Ramos (cell line): ENCODE results near the gene NEK6.

Source experiments
- in situ Hi-C: fragments of 300-500 bp; cut with MboI; formaldehyde crosslinking; loops from one replicate; pipeline ENCODE4 v1.14.3; 2022; ENCODE audit warnings: low sequenced_read_pairs; ENCODE audit not compliant: unreplicated experiment

The NEK6 gene

DNA sequence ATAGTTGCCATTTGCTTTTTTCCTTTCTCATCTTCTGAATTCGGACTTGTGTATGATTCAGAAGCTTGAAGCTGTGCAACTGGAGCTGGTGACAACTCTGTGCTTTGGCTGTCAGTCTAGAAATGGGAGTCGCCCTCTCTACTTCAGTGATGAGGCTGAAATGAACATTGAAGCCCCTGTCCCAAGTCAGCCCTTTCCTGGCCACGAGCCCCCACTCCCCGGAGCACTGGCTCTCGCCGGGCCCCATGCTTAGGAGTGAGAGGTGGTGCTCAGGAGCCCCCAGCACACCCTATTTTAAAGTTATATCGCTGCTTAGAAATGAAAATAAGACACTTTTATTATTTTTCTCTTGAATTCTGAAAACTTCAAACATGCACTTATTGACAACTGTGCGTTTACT, 91.5 kb downstream of the NEK6 start:
- in situ Hi-C loops = no loop called here

DNA sequence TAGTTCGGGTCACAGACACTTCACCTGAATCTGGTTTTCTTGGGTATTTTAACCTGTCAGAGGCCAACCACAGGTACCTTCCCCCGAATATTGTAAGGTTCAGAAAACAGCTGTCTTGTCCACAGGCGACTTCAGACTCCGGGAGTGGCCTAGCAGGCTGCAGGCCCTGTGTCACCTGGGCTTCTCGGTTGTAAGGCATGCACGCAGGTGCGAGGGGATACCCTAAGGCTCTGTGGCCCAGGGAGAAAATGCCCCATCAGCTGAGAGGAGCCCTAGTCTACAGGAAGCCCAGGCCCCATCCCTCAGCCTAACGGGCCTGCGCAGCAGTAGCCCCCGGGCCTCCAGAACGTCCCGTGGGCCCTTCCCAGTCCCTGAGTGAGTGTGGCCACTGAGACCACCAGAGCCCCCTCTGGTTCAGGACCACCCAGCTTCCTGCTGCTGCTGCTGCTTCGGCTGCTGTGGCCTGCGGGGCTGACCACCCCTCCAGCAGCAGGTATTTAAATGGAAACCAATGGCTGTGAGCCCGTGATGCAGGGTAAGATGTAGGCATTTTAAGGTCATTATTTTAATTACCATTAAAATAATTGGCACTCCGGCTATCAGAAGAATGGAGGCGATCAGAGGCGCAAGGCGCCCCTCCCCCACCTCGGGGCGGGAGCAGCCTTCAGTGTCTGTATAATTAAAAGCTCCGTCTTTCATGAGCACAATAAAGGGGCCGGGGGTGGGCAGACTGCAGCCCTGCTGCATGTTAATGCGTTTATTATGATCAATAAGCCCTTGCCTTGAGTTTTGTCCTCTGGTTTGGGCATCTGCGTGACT, 92.1 kb downstream of the NEK6 start:
- in situ Hi-C loops = no loop called here

DNA sequence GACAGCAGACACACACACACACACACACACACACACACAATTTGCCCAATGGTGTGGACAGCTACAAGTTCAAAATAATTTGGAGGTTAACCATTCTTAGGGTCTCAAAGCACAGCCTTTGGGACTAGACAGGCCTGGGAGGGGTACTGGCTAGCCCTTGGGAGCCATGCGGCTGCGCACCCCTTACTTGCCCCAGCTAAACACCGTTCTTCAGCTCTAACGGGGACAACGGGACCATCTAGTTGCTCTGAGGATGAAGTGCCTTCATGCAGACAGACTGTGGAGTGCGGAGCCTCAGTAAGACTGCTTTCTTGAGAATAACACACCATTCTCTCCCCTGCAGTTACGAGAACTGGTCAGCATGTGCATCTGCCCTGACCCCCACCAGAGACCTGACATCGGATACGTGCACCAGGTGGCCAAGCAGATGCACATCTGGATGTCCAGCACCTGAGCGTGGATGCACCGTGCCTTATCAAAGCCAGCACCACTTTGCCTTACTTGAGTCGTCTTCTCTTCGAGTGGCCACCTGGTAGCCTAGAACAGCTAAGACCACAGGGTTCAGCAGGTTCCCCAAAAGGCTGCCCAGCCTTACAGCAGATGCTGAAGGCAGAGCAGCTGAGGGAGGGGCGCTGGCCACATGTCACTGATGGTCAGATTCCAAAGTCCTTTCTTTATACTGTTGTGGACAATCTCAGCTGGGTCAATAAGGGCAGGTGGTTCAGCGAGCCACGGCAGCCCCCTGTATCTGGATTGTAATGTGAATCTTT, 92.9 kb downstream of the NEK6 start:
- in situ Hi-C loops = no loop called here

DNA sequence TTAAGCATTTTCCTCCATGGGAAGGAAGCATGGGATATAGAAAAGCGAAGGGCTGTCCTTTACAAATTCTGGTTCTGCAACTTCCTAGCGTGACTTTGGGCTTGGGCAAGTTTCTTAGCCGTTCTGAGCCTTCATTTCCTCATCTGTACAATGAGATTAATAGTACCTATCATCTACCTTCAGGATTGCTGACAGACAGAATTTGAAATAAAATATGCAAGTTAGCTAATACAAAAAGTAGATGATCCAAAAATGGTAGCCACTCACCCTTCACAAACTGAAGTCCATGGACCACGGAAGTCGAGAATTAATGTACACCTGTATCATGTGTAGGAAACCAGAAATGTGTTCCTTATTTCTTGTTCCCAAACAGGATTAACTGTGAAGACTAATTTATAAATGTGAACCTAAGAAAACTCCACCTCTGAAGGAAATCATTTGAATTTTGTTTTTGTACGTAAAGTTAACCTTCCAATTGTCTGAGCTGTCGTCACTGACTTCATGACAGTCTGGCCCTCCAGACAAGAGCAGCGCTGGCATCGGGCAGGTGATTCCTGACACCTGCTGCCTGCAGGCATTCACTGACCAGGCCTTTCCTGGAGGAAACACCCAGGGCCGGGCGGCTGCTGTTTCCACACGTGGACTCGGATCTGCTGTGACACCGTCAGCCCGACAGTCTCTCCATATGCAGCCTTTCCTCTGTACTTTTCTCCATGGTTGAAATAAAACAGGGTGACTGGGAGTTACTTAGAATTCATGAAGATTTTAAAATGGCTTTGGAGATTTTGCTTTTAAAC, 94.1 kb downstream of the NEK6 start:
- in situ Hi-C loops = no loop called here

DNA sequence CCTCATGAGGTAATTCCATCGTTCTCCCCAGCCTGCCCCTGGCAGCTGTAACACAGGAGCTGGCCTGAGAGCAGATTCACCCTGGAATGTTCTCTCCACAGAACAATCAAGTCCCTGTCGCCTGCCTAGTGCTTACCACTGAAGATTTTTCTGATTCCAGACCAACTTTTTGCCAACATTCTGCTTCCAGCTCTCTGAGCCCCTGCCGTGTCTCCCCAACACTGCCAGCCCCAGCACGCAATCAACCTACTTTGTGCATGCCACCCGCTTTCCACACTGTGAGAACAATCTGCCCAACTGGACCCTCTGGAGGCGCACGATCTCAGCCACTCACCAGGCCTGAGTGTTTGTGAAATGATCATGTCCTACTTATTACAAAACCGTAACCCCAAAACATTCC, 94.9 kb downstream of the NEK6 start:
- in situ Hi-C loops = no loop called here

DNA sequence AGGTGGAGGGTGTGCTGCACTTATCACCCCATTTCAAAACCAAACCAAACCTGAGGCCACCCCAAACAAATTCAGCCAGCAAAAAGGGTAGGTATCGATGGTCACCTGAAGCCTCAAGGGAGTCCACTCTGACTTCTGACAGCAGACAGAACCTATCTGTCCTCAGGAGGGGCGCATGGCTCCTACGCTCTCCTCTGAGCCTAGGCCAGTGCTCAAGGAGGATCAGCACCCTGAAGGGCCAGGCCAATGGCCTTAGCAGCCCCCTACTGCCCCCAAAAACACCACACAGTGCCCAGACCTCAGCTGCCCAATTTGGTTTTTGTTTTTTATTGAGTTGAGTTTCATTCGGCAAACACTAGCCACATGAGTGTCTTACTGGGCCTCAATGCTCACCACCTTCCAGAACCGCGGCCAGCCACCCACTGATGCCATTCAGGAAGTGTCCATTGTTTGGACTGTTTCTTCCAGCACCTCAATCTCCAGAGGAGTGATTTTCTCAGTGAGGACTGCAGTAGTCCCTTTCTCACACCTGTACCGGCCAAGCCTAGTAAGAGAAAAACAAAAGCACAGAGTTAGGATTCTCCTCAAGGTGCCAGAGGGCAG, 95.5 kb downstream of the NEK6 start:
- in situ Hi-C loops = no loop called here

DNA sequence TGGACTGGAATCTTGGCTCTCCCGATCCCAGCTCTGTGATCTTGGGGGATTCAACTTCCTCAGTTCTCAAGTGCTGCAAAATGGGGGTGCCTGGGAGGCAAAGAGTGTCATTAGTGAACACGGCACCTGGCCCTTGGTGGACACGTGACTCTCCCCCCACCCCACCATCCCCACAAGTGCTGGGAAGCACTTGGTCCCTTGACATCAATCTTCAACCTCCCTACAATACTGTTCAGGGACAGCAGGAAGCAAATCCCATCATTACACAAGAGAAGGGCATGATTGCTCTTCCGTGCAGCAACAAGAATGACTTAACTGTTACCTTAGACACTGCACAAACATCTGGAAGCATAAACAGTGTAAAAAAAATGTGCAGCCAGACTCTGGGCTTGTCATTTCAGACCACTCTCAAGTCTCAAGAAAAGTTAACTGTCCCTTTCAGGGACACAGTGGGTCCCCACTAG, 96.1 kb downstream of the NEK6 start:
- in situ Hi-C loops = no loop called here

DNA sequence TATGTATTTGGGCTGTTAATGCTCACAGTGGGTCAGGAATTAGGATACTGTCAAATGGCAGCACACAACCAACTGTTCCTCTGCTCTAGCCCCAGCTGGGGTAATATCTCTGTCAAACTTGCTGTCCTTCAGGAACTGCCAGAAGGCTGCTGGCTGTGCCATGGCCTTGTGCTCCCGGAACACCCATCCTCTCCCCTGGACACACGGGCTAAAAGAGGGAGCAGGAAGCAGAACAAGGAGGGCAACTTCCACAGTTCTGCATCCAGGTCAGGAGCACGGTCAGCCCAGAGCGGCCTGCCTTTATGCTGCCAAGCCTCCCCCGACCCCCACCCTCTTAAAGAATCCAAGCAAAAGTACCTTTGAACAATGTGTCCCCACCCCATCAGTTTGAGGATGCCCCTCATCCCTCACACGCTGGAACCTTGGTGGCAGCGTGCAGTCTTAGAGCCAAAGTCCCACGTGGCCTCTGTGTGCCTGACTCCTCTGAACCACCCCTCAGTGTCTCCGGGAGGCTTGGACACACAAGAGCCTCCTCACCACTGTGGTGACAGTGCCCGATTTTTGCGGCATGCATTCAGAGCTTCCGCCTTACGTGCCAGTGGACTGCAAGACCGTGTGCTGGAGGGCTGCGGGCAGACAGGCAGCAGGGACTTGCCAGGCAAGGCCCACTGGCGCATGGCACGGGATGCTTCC, 96.7 kb downstream of the NEK6 start:
- in situ Hi-C loops = no loop called here

DNA sequence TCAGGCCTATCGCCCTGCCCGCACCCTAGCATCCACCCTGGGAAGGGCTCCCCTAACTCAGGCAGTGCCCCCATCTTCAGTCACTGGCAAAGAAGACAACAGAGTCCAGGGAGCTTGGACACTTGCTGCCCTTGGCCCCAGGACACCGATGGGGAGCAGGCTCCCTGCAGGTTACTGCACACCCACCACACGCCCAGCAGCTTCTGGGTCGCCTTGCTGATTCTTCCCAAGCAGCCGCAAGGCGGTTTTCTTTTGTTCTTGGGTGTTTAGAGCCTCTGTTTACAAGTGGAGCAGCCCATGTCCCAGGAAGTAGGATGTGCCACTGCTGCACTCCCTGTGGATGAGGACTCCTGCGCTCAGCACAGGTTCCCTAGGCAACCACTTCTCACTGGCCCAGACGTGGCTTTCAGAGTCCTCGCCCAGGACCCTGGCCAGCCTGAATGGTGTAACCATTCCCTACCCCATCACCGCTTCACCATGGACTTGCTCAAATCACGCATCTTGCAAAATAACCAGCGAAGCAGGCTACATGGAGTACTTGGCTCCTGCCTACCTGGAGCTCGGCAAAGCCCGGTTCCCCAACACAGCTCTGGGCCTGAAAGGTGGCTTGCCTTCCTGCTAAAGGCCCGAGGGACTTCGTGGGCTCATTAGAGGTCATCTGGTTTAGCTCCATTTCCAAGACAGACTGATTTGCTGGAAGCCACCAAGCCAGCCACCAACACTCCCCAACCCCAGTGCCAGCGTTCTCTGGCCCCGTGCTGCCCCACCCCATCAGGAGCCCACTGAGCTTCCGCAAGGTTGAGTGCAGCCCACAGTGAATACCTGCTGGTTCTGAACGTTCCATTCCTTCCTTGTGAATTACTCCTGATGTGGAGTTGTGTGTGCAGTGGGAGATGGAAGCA, 97.5 kb downstream of the NEK6 start:
- in situ Hi-C loops = no loop called here

DNA sequence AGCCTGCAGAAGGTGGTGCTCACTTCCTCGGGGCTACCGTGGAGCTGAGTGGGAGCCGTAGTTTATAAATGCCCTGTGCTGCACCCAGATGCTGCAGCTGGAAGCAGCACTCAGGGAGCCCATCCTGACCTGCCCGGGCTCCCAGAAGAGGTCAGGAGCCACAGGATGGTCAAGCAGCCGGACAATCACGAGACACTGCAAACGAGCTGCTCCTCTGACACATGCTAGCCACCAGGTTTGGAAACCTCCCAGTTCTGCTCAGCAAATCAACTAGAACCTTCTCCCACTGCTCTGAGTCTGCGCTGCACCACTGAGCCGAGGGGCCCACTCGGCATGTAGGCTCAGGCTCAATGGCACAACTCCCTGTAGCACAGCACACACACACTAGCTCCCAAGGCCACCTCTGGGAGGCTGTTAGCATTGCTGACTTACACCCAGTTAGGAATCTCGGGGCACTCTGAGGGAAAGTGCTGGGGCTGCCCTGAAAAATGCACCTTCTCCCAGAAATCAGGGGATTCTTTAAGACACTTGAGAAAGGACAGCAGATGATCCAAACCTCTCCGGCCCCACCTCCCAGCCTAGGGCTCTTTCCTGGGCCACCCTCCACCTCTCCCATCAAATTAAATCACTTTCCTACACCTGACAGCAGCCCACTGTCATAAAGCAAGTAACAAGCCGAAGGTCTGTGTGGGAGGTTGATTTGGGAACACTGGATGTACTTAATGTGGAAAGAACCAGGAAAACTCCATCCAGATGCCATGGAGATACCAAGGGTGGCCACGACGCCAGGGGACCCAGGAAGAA, 98.4 kb downstream of the NEK6 start:
- in situ Hi-C loops = no loop called here

DNA sequence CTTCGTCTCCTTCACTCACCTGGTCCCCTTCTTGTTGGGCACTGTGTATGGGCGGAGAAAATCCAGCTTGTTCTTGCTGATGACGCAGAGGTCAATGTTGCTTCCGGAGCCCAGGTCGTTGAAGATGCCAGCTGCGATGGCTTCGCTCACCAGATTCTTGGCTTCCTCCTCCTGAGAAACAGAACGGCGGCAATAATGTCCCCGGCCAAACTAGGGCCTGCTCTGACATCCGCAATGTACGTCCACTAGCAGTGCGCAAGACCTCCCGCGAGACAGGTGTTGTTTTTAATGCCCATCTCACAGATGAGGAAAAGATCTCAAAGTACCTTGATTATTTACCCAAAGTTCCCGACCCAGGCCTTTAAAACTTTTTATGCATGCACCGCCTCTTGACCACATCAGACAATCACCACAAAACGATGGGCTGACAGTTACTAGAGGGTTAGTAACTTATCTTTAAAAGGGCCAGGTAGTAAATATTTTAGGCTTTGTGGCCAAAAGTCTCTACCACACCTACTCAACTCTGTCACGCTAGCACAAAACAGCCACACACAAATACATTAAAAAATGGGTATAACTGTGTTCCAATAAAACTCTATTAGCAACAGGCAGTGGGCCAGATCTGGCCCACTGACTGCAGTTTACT, 99.1 kb downstream of the NEK6 start:
- in situ Hi-C loops = no loop called here

DNA sequence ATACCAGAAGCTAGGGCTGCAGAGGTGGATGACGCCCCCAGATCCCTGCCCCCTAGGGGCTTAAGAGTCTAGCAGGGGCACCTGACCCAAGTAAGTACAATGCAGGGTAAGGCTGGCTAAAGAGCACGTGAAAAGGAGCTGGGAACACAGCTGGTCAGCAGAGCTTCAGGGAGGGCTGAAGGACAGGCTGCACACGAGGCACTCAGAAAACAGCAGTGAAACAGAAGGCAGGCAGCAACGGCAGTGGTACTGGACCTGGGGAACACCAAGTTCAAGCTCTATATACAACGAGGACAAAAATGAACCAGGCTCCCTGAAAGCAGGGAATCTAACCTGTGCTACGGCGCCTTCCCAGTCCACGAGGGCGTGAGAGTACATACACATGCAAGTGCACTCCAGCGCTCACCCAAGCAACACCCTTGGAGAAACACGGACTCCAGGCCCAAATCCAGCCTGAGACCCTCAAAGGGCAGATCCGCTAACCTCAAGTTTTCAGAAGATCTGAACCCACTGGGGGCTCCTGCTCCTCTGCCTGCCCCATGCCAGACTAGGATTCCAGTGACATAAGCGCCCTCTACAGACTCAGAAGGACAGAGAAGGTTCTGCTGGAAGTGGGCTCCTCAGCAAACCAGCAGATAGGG, 100.1 kb downstream of the NEK6 start:
- in situ Hi-C loops = no loop called here

DNA sequence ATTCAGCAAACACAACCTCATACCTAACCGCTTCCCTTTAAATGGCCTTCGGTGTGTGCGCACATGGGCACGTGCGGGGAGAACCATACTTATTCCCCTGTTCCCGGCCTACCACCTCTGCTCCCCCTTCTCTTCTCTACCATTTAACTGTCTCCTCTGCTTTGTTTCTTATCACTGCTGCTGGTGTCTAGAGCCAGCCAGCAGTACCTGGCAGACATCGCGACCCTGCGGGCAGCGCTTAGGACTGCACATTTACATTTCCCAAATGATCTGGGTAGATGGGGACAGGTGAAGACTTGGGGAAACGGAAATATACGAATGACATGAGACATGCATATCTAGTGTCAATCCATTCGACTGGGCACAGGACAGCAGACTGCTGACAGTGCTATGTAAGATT, 100.9 kb downstream of the NEK6 start:
- in situ Hi-C loops = no loop called here

DNA sequence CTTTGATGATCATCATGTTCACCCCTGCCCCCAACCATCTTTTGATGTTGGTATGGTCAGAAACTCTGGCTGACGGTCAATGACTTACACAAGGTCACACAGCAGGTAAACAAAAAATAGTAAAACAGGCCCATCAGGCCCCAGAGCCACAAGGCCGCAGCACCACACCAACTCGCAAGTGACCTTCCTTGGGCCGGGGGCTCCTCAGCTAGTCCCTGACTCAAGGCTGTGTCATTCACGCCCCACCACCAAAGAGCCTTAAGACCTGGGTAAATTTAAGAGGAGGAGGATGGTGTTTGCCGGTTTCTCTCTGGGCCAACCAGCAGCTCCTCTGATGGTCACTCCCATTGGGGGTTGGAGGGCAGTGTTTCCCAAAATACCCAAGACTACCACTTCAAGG, 101.7 kb downstream of the NEK6 start:
- in situ Hi-C loops = no loop called here

DNA sequence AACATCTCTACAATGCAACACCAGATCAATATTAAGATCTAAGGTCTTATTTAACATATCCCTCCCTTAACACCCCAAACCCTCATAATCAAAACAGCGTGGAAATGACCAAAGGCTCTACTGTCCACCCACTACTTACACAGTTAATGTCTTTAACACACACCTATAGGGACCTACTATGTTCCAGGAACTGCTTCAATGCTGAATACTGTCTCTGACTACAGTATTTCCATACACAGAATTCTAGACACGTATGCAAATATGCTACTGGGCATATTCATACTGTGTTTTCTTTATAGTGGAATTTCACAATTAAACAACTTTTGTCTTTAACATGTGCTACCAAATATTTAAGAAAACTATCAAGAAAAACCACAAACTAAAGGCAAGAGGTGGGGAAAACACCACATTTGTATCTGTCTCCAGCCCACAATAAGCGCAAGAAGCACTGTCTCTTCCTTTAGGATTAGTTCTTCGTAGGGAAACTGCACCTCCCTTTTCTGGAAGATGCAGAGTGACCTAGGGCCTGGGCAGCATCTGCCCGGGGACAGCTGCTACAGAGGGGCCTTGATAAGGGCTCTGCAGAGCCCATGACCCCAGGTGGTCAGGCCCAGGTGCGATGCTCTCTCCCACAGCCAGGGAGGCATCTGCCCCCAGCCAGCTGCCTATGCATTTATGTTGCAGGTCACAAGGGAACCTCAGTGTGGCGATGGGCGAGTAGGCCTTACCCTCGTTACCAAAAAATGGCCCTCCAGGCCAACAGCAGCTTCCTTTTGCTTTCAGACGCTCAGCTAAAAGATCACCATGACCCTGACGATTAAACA, 102.3 kb downstream of the NEK6 start:
- in situ Hi-C loops = no loop called here

DNA sequence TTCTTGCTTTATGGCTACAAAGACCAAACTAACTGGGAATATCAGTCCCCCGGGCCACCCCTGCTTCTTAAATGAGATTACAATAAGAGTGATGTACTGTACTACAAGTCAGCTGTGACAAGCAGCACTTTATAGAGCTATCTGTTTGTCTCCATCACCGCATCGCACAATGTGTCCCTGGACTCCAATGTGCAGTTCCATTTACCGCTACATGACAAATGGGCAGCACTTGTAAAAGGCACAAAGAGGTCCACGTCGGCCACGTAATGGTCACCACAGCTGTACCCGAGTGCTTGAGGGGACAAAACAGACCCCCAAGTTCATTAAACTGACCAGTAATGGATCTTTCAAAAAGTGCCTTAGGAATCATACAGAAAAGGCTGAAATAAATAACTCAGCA, 103.4 kb downstream of the NEK6 start:
- in situ Hi-C loops = no loop called here
